Nephron (organoid): ENCODE measurements around the gene OR6K2.
"Not testable (repeated sequence)": the region's sequence is repeated elsewhere in the genome, so short reads cannot be mapped to it uniquely, and the experiment has no call there.

ENCODE experiments used
- H3K27ac Mint-ChIP-seq, 3 experiments: 2 replicates each; pipeline ENCODE4 v1.8.0; 2020; ENCODE audit warnings: mixed read lengths in 3 of 3, mild to moderate bottlenecking in 2 of 3, moderate library complexity in 1 of 3
- H3K27me3 Mint-ChIP-seq: 2 replicates; pipeline ENCODE4 v1.8.0; 2021; ENCODE audit warnings: low read depth, mild to moderate bottlenecking, moderate library complexity, mixed read lengths
- H3K36me3 Mint-ChIP-seq: 2 replicates; pipeline ENCODE4 v1.8.0; 2020; ENCODE audit warnings: low read depth, mixed read lengths
- H3K4me1 Mint-ChIP-seq: 2 replicates; pipeline ENCODE4 v1.8.0; 2020; ENCODE audit warnings: mixed read lengths
- H3K4me3 Mint-ChIP-seq, 3 experiments: 2 replicates each; pipeline ENCODE4 v1.8.0; 2020; ENCODE audit warnings: mild to moderate bottlenecking in 3 of 3, mixed read lengths in 3 of 3, moderate library complexity in 2 of 3
- H3K9me3 Mint-ChIP-seq: 2 replicates; pipeline ENCODE4 v1.8.0; 2020; ENCODE audit warnings: mixed read lengths
- CTCF ChIP-seq, 3 experiments: fragments of 200-600 bp; sonication (generic); IDR thresholded peaks; one replicate each; pipeline ENCODE4 v1.5.0; 2021; ENCODE audit warnings: antibody characterized with exemption in 3 of 3; ENCODE audit not compliant: unreplicated experiment in 3 of 3

OR6K2 gene

GRCh38 chr1:158689875-158690274 lies 10.6 kb downstream of the OR6K2 start:
- Mint-ChIP-seq H3K27ac (no peak overlapping the region), H3K9me3 (no peaks in the 10 kb centered on the region), H3K27me3 (no peaks in the 10 kb centered on the region), H3K4me3 (no peak overlapping the region), H3K4me1 (no peaks in the 10 kb centered on the region), H3K36me3 (no peaks in the 10 kb centered on the region)
- no peak for TF ChIP-seq CTCF (IDR thresholded peaks at IDR 0.05; ENCODE audit: unreplicated experiment in 3 of 3)

- TF ChIP-seq CTCF (IDR thresholded peaks at IDR 0.05; ENCODE audit: unreplicated experiment in 3 of 3): no peak
- no peaks in the 10 kb centered on the region for H3K9me3 Mint-ChIP-seq
- no peaks in the 10 kb centered on the region for H3K36me3 Mint-ChIP-seq
- no peak overlapping the region for H3K27ac Mint-ChIP-seq
- no peak overlapping the region for H3K4me3 Mint-ChIP-seq
- no peaks in the 10 kb centered on the region for H3K4me1 Mint-ChIP-seq
- H3K27me3 Mint-ChIP-seq: no peaks in the 10 kb centered on the region
These were observed 11.3 kb downstream of the OR6K2 start for GRCh38 chr1:158689110-158689509.

DNA sequence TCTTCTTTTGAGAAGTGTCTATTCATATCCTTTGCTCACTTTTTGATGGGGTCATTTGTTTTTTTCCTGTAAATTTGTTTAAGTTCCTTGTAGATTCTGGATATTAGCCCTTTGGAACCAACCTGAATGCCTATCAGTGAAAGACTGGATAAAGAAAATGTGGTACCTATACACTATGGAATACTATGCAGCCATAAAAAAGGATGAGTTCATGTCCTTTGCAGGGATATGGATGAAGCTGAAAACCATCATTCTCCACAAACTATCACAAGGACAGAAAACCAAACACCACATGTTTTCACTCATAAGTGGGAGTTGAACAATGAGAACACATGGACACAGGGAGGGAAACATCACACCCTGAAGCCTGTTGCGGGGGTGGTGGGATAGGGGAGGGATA lies 12.1 kb downstream of the OR6K2 start:
- H3K4me1 Mint-ChIP-seq, H3K27ac Mint-ChIP-seq, H3K9me3 Mint-ChIP-seq, H3K36me3 Mint-ChIP-seq, H3K4me3 Mint-ChIP-seq, H3K27me3 Mint-ChIP-seq: not testable (repeated sequence)

DNA sequence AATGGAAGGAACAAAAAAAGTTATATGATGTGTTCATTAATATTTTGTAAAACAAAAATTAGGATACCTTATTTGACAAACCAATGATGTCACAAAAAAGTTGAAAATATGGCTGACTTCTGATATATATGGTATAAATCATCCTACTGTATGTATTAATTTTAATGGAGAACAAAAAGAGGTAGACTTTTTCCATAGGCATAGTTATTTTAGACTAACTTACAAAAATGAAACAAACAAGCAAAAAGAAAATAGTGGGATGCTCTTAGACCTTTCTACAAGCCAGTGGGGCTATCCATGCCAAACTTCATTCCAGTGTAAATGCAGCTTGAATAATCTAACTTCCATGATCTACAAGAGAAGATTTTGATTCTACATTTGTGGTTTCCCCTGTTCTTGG lies 13.4 kb downstream of the OR6K2 start:
- H3K4me1 Mint-ChIP-seq: no peaks in the 10 kb centered on the region
- H3K4me3 Mint-ChIP-seq: no peak overlapping the region
- no peaks in the 10 kb centered on the region for H3K27me3 Mint-ChIP-seq
- no peak overlapping the region for H3K27ac Mint-ChIP-seq
- H3K36me3 Mint-ChIP-seq: no peaks in the 10 kb centered on the region
- TF ChIP-seq CTCF (IDR thresholded peaks at IDR 0.05; ENCODE audit: unreplicated experiment in 3 of 3): no peak
- H3K9me3 Mint-ChIP-seq: no peaks in the 10 kb centered on the region

DNA sequence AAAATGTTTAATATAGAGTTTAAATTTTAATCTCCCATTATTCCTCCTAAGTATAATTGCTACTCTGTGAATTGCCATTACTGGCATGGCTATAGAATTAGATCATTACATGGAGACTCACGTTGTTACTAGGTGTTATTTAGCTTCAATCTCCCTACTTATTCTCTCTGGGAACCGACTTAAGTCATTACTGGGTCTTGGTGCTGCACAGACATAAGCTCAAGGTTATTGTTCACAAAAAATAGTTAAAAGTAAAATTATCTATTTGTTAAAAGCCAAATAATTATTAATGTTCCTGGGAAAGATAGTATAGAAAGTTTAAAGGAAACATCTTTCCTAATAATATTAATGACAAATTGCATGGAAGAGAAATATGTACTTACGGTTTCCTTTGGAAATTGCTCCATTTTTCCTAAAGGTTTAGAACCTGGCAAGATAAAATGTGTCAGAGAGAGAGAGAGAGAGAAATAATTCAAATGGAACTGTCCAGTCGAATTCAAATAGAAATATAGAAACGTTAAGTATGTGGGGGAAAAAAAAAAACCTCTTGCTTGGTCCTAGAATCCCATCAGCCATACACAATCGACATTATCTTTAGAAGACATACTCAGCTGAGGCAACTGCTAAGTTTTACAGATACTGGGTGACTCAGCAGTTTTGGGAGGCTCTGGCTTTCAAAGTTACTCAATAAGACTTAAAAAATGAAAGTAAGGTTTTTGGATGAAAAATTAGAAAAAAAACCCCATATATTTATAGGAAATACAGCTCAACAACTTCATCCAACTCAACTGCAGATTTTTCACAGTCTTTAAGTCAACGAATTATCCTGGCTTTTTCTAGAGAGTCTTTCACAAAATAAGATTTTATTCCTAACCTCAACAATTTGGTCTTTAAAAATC lies 14.1 kb downstream of the OR6K2 start, which contains the start of gene SPTA1:
TSS of gene SPTA1 (minus strand) at position 605 of the 899 bp plus-strand sequence. CDS start at position 407, 198 bp downstream.
- no peak within 1 kb of the TSS for H3K4me3 Mint-ChIP-seq
- no peaks in the 10 kb centered on the region for H3K4me1 Mint-ChIP-seq
- no peak for TF ChIP-seq CTCF (IDR thresholded peaks at IDR 0.05; ENCODE audit: unreplicated experiment in 3 of 3)
- no peaks in the 10 kb centered on the region for H3K36me3 Mint-ChIP-seq
- H3K9me3 Mint-ChIP-seq: no peaks in the 10 kb centered on the region
- no peak within 1 kb of the TSS for H3K27ac Mint-ChIP-seq
- no peaks in the 10 kb centered on the region for H3K27me3 Mint-ChIP-seq

GRCh38 chr1:158685085-158685484 lies 15.4 kb downstream of the OR6K2 start:
- Mint-ChIP-seq H3K27me3 (no peaks in the 10 kb centered on the region), H3K36me3 (no peaks in the 10 kb centered on the region)

More at GRCh38 chr1:158685085-158685484, 15.4 kb downstream of the OR6K2 start:
- H3K4me3 Mint-ChIP-seq: no peak overlapping the region
- H3K27ac Mint-ChIP-seq: no peak overlapping the region
- no peak for TF ChIP-seq CTCF (IDR thresholded peaks at IDR 0.05; ENCODE audit: unreplicated experiment in 3 of 3)
- no peaks in the 10 kb centered on the region for H3K9me3 Mint-ChIP-seq
- no peaks in the 10 kb centered on the region for H3K4me1 Mint-ChIP-seq
